Measurements from ENCODE around the gene CTCFL.
A peak's percentile ranks its signal among the peaks of the same experiment; 100 is the strongest.

Gene CTCFL, protein sequence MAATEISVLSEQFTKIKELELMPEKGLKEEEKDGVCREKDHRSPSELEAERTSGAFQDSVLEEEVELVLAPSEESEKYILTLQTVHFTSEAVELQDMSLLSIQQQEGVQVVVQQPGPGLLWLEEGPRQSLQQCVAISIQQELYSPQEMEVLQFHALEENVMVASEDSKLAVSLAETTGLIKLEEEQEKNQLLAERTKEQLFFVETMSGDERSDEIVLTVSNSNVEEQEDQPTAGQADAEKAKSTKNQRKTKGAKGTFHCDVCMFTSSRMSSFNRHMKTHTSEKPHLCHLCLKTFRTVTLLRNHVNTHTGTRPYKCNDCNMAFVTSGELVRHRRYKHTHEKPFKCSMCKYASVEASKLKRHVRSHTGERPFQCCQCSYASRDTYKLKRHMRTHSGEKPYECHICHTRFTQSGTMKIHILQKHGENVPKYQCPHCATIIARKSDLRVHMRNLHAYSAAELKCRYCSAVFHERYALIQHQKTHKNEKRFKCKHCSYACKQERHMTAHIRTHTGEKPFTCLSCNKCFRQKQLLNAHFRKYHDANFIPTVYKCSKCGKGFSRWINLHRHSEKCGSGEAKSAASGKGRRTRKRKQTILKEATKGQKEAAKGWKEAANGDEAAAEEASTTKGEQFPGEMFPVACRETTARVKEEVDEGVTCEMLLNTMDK

DNA sequence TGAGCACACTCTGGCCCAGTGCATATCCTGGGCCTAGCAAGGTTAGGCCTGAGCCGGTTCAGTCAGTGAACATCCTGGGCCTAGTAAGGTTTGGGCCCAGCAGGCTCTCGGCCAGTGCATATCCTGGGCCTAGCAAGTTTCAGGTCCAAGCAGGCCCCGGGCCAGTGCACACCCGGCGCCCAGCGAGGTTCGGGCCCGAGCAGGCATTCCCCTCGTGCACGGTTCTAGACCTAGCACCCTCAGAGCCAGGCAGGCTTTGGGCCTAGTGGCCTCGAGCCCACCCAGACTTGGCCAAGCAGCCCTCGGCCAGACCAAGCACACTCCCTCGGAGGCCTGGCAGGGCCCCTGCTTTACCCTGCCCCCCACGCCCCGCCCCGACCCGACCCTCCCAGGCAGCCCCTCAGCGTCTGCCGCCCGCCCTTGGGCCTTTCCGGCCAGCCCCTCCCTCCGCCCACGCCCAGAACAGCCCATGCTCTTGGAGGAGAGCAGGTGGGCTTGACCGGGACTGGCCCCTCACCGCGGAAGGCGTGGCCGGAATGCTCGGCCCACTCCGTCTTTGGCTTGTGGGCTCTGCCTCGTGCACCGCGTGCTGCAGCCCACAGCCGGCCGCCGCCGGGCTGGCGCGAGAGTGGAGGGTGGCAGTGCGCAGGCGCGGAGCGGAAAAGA lies at the start of gene CTCFL:
TSS of gene CTCFL (minus strand) at position 630 of the 666 bp plus-strand sequence. CDS start 935 bp downstream, outside the sequence.
- Histone ChIP-seq H3K4me3 (ENCODE audit: low read length) (no peak within 1 kb of the TSS), H3K4me2 (ENCODE audit: low read length) (no peak within 1 kb of the TSS), H3K79me2 (ENCODE audit: control insufficient read depth, low read length) (no peaks in the 10 kb centered on the region), H3K4me1 (ENCODE audit: control insufficient read depth, low read length) (no peaks in the 10 kb centered on the region), H4K20me1 (ENCODE audit: control insufficient read depth, insufficient read depth, low read depth, low read length) (no peaks in the 10 kb centered on the region), H3F3A (ENCODE audit: control insufficient read depth, insufficient read depth) (peaks cover 8% of the 10 kb centered on the region), H3K9me2 (replicated peaks; ENCODE audit: control insufficient read depth, low read length) (no peaks in the 10 kb centered on the region), H3K27ac (ENCODE audit: low read depth, low read length) (no peak within 1 kb of the TSS), H3K9me3 (ENCODE audit: control insufficient read depth, insufficient read depth, low read length) (no peaks in the 10 kb centered on the region), H3K27me3 (ENCODE audit: control insufficient read depth, low read length) (no peaks in the 10 kb centered on the region), H3K36me3 (ENCODE audit: control insufficient read depth, low read length) (no peaks in the 10 kb centered on the region)
- TF ChIP-seq, protein P1, sequence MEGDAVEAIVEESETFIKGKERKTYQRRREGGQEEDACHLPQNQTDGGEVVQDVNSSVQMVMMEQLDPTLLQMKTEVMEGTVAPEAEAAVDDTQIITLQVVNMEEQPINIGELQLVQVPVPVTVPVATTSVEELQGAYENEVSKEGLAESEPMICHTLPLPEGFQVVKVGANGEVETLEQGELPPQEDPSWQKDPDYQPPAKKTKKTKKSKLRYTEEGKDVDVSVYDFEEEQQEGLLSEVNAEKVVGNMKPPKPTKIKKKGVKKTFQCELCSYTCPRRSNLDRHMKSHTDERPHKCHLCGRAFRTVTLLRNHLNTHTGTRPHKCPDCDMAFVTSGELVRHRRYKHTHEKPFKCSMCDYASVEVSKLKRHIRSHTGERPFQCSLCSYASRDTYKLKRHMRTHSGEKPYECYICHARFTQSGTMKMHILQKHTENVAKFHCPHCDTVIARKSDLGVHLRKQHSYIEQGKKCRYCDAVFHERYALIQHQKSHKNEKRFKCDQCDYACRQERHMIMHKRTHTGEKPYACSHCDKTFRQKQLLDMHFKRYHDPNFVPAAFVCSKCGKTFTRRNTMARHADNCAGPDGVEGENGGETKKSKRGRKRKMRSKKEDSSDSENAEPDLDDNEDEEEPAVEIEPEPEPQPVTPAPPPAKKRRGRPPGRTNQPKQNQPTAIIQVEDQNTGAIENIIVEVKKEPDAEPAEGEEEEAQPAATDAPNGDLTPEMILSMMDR (IDR thresholded peaks at IDR 0.05; ENCODE audit: low read depth, low read length, poor library complexity, severe bottlenecking), result no peak
- TF ChIP-seq EZH2phosphoT487 (IDR thresholded peaks at IDR 0.05; ENCODE audit: borderline replicate concordance, low read length), result no peak

DNA sequence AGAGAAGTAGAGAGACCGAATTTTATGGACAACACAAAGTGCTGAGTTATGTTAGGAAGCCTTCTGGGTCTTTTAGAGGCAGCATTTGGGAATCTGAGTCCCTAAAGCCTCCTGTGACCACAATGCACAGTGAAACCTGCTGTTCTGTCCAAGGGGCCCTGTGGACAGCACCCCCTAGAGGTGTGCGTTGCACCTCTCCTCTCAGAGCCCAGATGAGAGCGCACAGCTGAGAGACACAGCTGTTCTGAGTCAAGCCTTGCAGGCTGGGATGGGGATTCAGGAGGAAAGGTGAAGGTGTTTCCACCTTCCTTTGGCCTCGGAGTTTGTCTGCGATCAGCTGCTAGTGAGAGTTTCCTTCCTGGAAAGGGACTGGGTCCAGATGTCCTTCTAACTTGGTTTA lies 49.0 kb upstream of the CTCFL start:
- H3K4me3 ChIP-seq (ENCODE audit: low read length), result no peak overlapping the region
- no peaks in the 10 kb centered on the region for H4K20me1 ChIP-seq (ENCODE audit: control insufficient read depth, insufficient read depth, low read depth, low read length)
- no peaks in the 10 kb centered on the region for H3K4me1 ChIP-seq (ENCODE audit: control insufficient read depth, low read length)
- H3K36me3 ChIP-seq (ENCODE audit: control insufficient read depth, low read length), result no peaks in the 10 kb centered on the region
- no peaks in the 10 kb centered on the region for H3K9me2 ChIP-seq (replicated peaks; ENCODE audit: control insufficient read depth, low read length)
- no peaks in the 10 kb centered on the region for H3F3A ChIP-seq (ENCODE audit: control insufficient read depth, insufficient read depth)
- no peak for TF ChIP-seq EZH2phosphoT487 (IDR thresholded peaks at IDR 0.05; ENCODE audit: borderline replicate concordance, low read length)
- TF ChIP-seq, protein P1 (IDR thresholded peaks at IDR 0.05; ENCODE audit: low read depth, low read length, poor library complexity, severe bottlenecking), result peak; percentile 56
- H3K79me2 ChIP-seq (ENCODE audit: control insufficient read depth, low read length), result no peaks in the 10 kb centered on the region
- H3K4me2 ChIP-seq (ENCODE audit: low read length), result no peak overlapping the region
- H3K27ac ChIP-seq (ENCODE audit: low read depth, low read length), result no peak overlapping the region
- peaks cover 49% of the 10 kb centered on the region for H3K27me3 ChIP-seq (ENCODE audit: control insufficient read depth, low read length)
- H3K9me3 ChIP-seq (ENCODE audit: control insufficient read depth, insufficient read depth, low read length), result no peaks in the 10 kb centered on the region

DNA sequence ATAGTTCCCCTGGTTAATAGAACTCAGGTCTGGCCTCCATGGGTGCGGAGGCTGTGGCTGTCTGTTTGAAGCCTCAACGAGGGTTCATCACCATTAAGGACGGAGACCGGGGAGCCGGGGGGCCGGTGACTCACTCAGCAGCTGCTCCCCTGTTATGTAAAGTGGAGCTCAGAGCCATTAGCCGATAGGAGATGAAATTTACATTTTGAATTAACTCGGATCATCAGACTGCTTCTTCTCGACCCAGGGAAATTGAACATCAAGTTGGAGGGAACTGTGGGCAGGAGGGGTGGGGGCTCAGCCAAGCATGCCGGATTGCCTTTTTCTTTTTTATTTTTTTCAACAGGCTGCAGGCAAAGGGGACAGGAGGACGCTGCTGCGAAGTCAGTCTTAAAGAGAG lies 48.3 kb upstream of the CTCFL start:
- TF ChIP-seq, protein P1 (IDR thresholded peaks at IDR 0.05; ENCODE audit: low read depth, low read length, poor library complexity, severe bottlenecking), result no peak
- TF ChIP-seq EZH2phosphoT487 (IDR thresholded peaks at IDR 0.05; ENCODE audit: borderline replicate concordance, low read length), result no peak

More for the DNA sequence above, 48.3 kb upstream of the CTCFL start:
- no peak overlapping the region for H3K27ac ChIP-seq (ENCODE audit: low read depth, low read length)
- no peaks in the 10 kb centered on the region for H3K9me2 ChIP-seq (replicated peaks; ENCODE audit: control insufficient read depth, low read length)
- H3K27me3 ChIP-seq (ENCODE audit: control insufficient read depth, low read length), result peaks cover 42% of the 10 kb centered on the region
- H3K9me3 ChIP-seq (ENCODE audit: control insufficient read depth, insufficient read depth, low read length), result no peaks in the 10 kb centered on the region
- H3K4me2 ChIP-seq (ENCODE audit: low read length), result no peak overlapping the region
- H3K79me2 ChIP-seq (ENCODE audit: control insufficient read depth, low read length), result no peaks in the 10 kb centered on the region
- no peaks in the 10 kb centered on the region for H3F3A ChIP-seq (ENCODE audit: control insufficient read depth, insufficient read depth)
- H3K4me1 ChIP-seq (ENCODE audit: control insufficient read depth, low read length), result no peaks in the 10 kb centered on the region
- H3K4me3 ChIP-seq (ENCODE audit: low read length), result no peak overlapping the region
- no peaks in the 10 kb centered on the region for H4K20me1 ChIP-seq (ENCODE audit: control insufficient read depth, insufficient read depth, low read depth, low read length)
- no peaks in the 10 kb centered on the region for H3K36me3 ChIP-seq (ENCODE audit: control insufficient read depth, low read length)
